GM19025 (cell line): ENCODE results near the gene PHF14.
"Not testable (repeated sequence)": the region's sequence is repeated elsewhere in the genome, so short reads cannot be mapped to it uniquely, and the experiment has no call there.

ENCODE experiments used
- ATAC-seq: cut with Tn5 transposase; IDR thresholded peaks from one replicate; pipeline ENCODE4 v1.9.1; 2021; ENCODE audit warnings: mild to moderate bottlenecking, low read depth, moderate library complexity; ENCODE audit not compliant: unreplicated experiment

Gene PHF14

DNA sequence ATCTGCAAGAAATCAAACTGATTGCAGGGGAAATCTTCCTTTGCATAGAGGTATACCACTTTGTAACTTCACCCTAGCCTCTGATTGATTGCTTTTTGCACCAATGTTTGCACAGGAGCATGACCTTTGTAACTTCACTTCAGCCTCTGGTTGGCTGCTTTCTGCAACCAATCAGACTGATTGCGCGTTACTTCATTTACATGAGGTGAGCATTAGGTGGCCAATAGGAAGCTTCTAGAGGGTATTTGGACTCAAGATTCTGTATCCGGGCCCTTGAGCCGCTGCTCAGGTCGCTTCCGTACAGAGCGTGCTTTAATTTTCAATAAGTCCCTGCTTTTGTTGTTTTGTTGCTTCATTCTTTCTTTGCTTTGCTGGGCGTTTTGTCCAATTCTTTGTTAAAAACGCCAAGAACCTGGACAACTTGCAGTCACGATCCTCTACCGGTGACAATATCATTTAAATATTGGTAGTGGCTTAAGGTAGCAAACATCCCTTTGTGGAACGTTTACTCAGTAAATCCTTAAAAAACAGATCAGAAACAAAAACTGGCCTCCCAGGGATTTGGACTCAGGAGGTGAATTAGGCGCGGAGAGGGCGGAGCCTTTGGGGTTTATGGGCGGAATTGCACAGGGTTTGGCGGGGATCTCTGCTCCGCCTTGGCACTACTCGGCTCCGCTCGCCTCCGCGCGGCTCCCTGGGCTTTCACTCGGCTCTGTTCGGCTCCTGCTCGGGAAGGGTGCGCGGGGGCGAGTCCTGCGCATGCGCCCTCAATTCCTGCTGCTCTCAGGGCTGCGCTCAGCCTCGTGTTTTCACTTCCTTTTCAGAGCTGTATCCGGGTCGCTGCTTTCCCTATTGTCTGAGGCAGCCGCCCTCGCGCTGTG, at the start of gene PHF14:
PHF14 (plus strand) TSS at position 812 of the 881 bp plus-strand sequence. CDS start 452 bp downstream, outside the sequence.
- peak; percentile 96 for ATAC-seq

GRCh38 chr7:10924370-10924769, 49.3 kb upstream of the PHF14 start:
- ATAC-seq = no peak

- ATAC-seq = not testable (repeated sequence)
These were observed 45.5 kb upstream of the PHF14 start for GRCh38 chr7:10928203-10928602.

GRCh38 chr7:10930551-10930950, 43.1 kb upstream of the PHF14 start:
- ATAC-seq = no peak

DNA sequence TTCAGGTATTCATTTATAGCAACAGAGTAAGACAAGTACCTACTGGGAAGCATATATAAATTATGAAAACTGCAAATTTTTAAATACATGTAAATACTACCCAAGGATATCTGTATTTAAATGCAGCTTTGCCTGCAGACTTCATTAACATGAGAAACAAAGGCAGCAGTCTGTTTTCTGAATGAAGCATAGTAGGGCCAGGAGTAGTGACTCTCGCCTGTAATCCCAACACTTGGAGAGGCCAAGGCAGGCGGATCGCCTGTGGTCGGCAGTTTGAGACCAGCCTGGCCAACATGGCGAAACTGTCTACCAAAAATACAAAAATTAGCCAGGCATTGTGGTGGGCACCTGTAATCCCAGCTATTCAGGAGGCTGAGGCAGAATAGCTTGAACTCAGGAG, 42.5 kb upstream of the PHF14 start:
- no peak for ATAC-seq

DNA sequence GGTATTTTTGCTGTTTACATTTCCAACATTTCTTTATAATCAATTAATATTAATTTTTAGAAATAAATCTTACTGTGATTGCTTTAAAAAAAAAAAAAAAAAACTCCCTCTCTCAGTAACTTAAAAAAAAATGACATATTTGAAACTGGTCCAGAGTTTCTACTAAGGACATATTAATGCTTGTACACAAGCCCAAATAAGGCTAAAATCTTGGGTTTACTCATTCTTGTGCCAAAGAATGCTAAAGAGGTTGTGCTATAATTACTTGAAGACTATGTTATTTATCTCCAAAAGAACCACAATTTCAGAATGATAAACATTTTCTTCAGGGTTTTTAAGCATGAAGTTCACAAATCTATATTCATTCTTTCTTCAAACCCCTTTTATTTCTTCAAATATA, 39.4 kb upstream of the PHF14 start:
- no peak for ATAC-seq

GRCh38 chr7:10939237-10939910, 34.3 kb upstream of the PHF14 start:
- no peak for ATAC-seq

DNA sequence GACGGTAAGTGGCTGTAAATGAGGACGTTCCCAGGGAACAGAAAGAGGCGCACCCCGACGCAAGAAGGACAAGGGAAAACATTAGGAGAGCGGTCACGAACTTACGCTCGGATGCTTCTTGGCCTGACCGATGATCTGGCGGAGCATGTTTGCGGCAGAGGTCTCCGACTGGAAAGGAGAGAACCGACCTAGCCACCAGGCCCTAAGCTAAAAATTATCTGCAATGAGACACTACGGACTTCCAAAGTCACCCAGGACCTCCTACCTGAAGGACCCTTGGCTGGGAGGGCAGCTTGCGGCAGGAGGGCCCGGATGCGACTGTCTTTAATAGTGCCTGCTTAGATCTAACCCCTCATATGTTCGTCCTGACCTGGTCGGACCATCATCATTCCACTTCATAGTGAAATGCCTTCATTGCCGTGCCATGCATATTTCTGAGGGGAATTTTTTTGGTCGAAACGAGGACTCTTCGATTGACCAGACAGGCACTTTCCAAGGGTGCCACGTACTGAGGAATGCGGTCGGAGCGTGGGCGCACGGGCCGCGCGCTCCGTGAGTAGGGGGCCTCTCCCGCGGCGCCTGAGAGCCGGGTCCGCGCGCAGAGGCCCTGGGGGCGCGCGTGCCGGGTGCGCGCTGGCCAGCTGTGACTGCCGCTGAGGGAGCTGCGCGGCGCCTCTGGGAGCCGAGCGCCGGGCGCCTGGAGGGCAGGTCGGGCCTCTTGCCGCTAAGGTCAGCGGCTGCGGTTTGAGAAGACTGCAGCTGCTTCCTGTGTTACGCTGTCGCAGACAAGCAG, 33.6 kb upstream of the PHF14 start:
- ATAC-seq = peak; percentile 93

DNA sequence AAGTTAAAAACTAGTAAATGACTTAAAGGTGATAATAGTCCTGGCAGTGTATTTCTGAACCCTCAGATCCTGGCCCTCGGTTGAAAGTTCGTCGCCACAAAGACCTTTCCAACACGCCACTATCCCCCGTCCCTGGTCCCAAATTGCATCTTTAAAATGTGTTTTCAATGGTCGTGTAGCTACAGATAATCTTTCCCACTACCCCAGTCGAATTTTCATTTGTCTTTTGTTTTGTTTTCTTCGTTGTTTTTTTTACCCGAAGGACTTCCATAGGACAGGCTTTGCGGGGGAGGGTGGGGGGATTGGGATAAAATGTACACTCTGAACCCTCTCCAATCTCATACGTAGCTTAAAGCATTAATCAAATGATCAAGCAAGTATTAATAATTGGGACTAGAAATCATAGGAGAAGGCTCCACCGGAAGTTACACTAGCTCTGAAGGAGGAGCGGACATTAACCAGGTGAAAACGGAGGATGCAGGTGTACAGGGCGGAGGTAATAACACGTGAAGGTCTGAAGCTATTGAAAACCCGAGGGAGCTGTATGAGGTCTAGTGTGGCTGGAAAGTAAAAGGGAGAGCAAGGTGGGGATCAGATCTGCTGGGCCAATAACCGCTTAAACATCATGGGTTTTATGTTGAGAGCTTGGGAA, 32.8 kb upstream of the PHF14 start:
- no peak for ATAC-seq

GRCh38 chr7:10950494-10950893, 23.2 kb upstream of the PHF14 start:
- no peak for ATAC-seq

DNA sequence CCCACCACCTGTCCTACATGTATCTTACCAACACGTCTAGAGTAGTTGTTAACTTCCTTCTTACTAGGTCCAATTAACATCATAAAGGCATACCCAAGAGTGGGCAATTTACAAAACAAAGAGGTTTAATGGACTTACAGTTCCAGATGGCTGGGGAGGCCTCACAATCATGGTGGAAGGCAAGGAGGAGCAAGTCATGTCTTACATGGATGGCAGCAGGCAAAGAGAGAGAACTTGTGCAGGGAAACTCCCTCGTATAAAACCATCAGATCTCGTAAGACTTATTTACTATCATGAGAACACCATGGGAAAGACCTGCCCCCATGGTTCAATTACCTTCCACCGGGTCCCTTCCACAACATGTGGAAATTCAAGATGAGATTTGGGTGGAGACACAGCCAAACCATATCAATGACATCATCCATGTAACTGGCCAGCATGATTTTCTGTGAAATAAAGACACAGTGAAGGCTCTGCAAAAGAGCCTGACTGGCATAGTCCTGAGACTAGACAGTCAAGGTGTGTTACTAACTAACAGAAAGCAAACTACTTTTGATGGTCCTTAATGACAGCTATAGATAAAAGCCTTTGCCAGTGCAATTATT, 22.6 kb upstream of the PHF14 start:
- ATAC-seq = not testable (repeated sequence)

DNA sequence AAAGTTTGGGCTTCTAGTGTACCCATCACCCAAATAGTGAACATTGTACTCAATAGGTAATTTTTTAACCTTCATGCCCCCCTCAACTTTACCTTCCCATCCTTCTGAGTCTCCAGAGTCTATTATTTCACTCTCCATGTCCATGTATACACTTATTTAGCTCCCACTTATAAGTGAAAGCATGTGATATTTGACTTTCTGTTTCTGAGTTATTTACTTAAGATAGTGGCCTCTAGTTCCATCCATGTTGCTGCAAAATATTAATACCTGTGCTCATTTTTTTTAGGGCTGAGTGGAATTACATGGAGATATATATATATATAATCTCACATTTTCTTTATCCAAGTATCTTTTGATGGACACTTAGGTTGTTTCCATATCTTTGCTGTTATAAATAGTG, 21.1 kb upstream of the PHF14 start:
- no peak for ATAC-seq

DNA sequence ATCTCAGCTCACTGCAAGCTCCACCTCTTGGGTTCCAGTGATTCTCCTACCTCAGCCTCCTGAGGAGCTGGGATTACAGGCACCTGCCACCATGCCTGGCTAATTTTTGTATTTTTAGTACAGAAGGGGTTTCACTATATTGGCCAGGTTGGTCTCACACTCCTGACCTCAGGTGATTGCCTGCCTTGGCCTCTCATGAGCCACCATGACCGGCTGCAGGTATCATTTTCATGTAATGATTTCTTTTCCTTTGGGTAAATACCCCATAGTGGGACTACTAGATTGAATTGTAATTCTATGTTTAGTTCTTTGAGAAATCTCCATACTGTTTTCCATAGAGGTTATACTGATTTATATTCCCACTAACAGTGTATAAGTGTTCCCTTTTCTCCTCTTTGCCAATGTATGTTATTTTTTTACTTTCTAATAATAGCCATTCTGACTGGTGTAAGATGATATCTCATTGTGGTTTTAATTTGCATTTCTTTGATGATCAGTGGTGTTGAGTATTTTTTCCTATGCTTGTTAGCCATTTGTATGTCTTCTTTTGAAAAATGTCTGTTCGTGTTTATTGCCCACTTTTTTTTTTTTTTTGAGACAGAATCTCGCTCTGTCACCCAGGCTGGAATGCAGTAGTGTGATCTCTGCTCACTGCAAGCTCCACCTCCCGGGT, 20.5 kb upstream of the PHF14 start:
- ATAC-seq = peak; percentile 53

GRCh38 chr7:10956528-10956927, 17.1 kb upstream of the PHF14 start:
- ATAC-seq = no peak

- not testable (repeated sequence) for ATAC-seq
These were observed 13.4 kb upstream of the PHF14 start for GRCh38 chr7:10960242-10960641.

DNA sequence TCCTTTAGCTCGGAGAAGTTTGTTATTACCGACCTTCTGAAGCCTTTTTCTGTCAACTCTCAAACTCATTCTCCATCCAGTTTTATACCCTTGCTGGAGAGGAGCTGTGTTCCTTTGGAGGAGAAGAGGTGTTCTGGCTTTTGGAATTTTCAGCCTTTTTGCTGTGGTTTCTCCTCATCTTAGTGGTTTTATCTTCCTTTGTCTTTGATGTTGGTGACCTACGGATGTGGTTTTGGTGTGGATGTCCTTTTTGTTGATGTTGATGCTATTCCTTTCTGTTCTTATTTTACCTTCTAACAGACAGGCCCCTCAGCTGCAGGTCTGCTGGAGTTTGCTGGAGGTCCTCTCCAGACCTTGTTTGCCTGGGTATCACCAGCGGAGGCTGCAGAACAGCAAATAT, 8.7 kb upstream of the PHF14 start:
- not testable (repeated sequence) for ATAC-seq

GRCh38 chr7:10972174-10972573, 1.5 kb upstream of the PHF14 start:
- no peak for ATAC-seq

DNA sequence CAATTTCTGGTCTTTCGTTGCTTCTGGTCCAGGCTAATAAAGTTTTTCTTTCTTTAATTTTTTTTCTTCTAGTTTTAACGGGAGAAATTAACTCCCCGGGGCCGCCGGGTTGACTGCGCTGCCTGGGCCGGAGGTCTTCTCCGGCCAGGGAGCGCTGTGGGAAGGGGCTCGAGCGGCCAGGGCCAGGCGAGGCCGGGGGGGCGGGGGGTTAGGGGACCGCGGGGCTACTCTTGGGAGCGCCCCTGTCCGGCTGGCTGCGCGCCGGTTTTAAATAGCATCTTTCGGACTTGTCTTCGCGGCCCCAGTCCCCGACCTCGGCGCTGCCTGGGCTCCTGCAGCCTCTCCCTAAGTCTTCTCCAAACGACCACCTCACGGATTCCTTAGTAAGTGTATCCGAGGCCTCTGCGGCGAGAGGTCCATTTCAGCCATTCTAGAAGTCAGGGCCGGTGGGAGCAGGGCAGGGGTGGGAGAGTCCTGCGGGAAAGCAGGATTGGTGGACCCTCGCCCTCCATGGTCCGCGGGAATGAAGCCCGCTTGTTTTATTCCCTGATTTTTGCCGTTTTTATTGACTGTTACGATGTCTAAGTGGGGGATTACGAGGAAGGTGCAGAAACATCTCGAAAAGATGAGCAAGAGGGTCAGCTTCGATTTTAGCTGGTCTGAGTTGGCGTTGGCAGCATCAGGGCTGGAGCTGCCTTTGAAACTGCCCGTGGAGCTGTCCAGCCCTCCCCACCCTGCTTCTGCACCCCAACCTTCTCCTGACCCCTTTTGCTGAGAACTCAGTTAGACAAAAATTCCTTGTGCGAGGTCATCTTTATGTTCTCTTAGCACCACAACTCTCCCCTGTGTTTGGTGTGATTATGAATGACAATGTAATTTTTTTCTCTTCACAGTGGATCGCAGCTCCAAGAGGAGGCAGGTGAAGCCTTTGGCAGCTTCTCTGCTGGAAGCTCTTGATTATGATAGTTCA, 555 bp downstream of the PHF14 start:
- ATAC-seq = peak; percentile 18
